Activated B cell treated with CpG ODN at 0.5 μM for 24 hours (primary cell): ENCODE measurements around the gene HKDC1. TPM values are rescaled to one million over a fixed set of nuclear protein-coding genes. Genes with fewer than 3 reads are reported as not detected.
"Not testable (repeated sequence)": the region's sequence is repeated elsewhere in the genome, so short reads cannot be mapped to it uniquely, and the experiment has no call there.

Experiments used
- ATAC-seq: fragments of 200-7000 bp; cut with Tn5 transposase; one replicate; pipeline ENCODE4 v1.10.0; 2021; ENCODE audit warnings: low read depth, mild to moderate bottlenecking, moderate library complexity
- CTCF ChIA-PET: fragments of 350-600 bp; sonication (Branson Sonifier 250); formaldehyde crosslinking; loops from one replicate; lab custom pipeline; 2021; ENCODE audit warnings: antibody characterized with exemption; lab: Charles Lee
- POLR2A ChIA-PET: fragments of 350-600 bp; sonication (Branson Sonifier 250); formaldehyde crosslinking; loops from one replicate; lab custom pipeline; 2021; ENCODE audit warnings: antibody characterized with exemption; lab: Charles Lee
- DNase-seq: peaks from one replicate; pipeline ENCODE4 v3.0.0; 2022
- H3K27ac Mint-ChIP-seq: one replicate; pipeline ENCODE4 v1.8.0; 2020; ENCODE audit warnings: mixed read lengths
- H3K27me3 Mint-ChIP-seq: one replicate; pipeline ENCODE4 v1.8.0; 2021; ENCODE audit warnings: mixed read lengths
- H3K36me3 Mint-ChIP-seq: one replicate; pipeline ENCODE4 v1.8.0; 2021; ENCODE audit warnings: low read depth, mixed read lengths
- H3K4me1 Mint-ChIP-seq: one replicate; pipeline ENCODE4 v1.8.0; 2021; ENCODE audit warnings: mixed read lengths
- H3K4me3 Mint-ChIP-seq: one replicate; pipeline ENCODE4 v1.8.0; 2020; ENCODE audit warnings: mild to moderate bottlenecking, mixed read lengths
- H3K9me3 Mint-ChIP-seq: one replicate; pipeline ENCODE4 v1.8.0; 2020; ENCODE audit warnings: mixed read lengths
- CTCF ChIP-seq: fragments of 200-600 bp; IDR thresholded peaks from one replicate; pipeline ENCODE4 v1.8.0; 2022; ENCODE audit warnings: antibody characterized with exemption, mild to moderate bottlenecking
- intact Hi-C: fragments of 100-400 bp; cut with micrococcal nuclease; formaldehyde crosslinking; loops from one replicate; pipeline ENCODE4 v1.15.1; 2024
- total RNA-seq: library from RNA; stranded (reverse); gene quantifications from 2 replicates; pipeline ENCODE4 v1.2.3, GENCODE V29; 2022

Gene HKDC1
- not detected in 2 replicates for total RNA-seq

- peaks cover 21% of the 10 kb centered on the region for H3K4me1 Mint-ChIP-seq
These were observed at the start of gene HKDC1 for GRCh38 chr10:69220041-69220451. Gene HKDC1, plus strand, starts transcription at chr10:69220332. Its CDS starts 104 bp downstream, at chr10:69220436.

GRCh38 chr10:69172241-69172982, 47.7 kb upstream of the HKDC1 start:
- peaks cover 40% of the 10 kb centered on the region for H3K36me3 Mint-ChIP-seq
- intact Hi-C loops = no loop called here
- CTCF ChIA-PET = no interaction called here
- no peak for TF ChIP-seq CTCF
- peaks cover 7% of the 10 kb centered on the region for H3K4me1 Mint-ChIP-seq
- H3K9me3 Mint-ChIP-seq = no peaks in the 10 kb centered on the region
- ATAC-seq (no peak), DNase-seq (no peak)
- POLR2A ChIA-PET = no interaction called here
- H3K27me3 Mint-ChIP-seq = no peaks in the 10 kb centered on the region
- no peak overlapping the region for H3K4me3 Mint-ChIP-seq
- peak overlapping the region; percentile 4 for H3K27ac Mint-ChIP-seq

More at GRCh38 chr10:69220041-69220451, at the start of gene HKDC1:
- no peaks in the 10 kb centered on the region for H3K9me3 Mint-ChIP-seq
- H3K36me3 Mint-ChIP-seq = no peaks in the 10 kb centered on the region
- ChIA-PET POLR2A (interaction anchor here (1.1 kb wide), 1 partner anchor 9 kb away, joined by 3 read pairs; no protein-coding TSS in a partner anchor), CTCF (interaction anchor here (0.9 kb wide), 1 partner anchor 8 kb away, joined by 4 read pairs; no protein-coding TSS in a partner anchor)
- no peak for DNase-seq
- peaks cover 2% of the 10 kb centered on the region for H3K27me3 Mint-ChIP-seq
- intact Hi-C loops = no loop called here
- no peak for ATAC-seq
- H3K27ac Mint-ChIP-seq = no peak within 1 kb of the TSS
- no peak within 1 kb of the TSS for H3K4me3 Mint-ChIP-seq
- no peak for TF ChIP-seq CTCF

DNA sequence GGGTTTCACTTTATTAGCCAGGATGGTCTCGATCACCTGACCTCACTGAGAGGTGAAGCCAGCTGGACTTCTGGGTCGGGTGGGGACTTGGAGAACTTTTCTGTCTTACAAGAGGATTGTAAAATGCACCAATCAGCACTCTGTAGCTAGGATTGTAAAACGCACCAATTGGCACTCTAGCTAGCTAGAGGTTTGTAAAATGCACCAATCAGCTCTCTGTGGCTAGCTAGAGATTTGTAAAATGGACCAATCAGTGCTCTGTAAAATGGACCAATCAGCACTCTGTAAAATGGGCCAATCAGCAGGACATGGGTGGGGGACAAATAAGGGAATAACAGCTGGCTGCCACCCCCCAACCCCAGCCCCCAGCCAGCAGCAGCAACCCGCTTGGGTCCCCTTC, 44.8 kb upstream of the HKDC1 start:
- peaks cover 20% of the 10 kb centered on the region for H3K4me1 Mint-ChIP-seq
- H3K27me3 Mint-ChIP-seq, H3K4me3 Mint-ChIP-seq, ATAC-seq, H3K9me3 Mint-ChIP-seq, CTCF ChIA-PET, intact Hi-C loops, DNase-seq, H3K27ac Mint-ChIP-seq: not testable (repeated sequence)
- POLR2A ChIA-PET = interaction anchor here (1.2 kb wide), 1 partner anchor 8 kb away, joined by 4 read pairs; no protein-coding TSS in a partner anchor
- H3K36me3 Mint-ChIP-seq = peaks cover 28% of the 10 kb centered on the region

- POLR2A ChIA-PET = no interaction called here
- Mint-ChIP-seq H3K4me1 (peaks cover 33% of the 10 kb centered on the region), H3K4me3 (no peak overlapping the region), H3K27ac (no peak overlapping the region), H3K36me3 (peaks cover 20% of the 10 kb centered on the region), H3K27me3 (no peaks in the 10 kb centered on the region), H3K9me3 (no peaks in the 10 kb centered on the region)
- intact Hi-C loops = no loop called here
- TF ChIP-seq CTCF = no peak
- CTCF ChIA-PET = no interaction called here
- DNase-seq = no peak
- ATAC-seq = no peak
These were observed 43.3 kb upstream of the HKDC1 start for GRCh38 chr10:69176823-69177222.

GRCh38 chr10:69179089-69179742, 40.9 kb upstream of the HKDC1 start:
- Mint-ChIP-seq H3K4me3 (peak overlapping the region; percentile 95), H3K9me3 (no peaks in the 10 kb centered on the region), H3K36me3 (peaks cover 28% of the 10 kb centered on the region), H3K4me1 (peaks cover 37% of the 10 kb centered on the region), H3K27ac (peak overlapping the region; percentile 100), H3K27me3 (no peaks in the 10 kb centered on the region)
- DNase-seq (peak; percentile 23), ATAC-seq (peak; percentile 14)
- ChIA-PET CTCF (no interaction called here), POLR2A (interaction anchor here (0.5 to 1.9 kb wide), 12 partner anchors 9 to 1221 kb away, joined by 3 to 12 read pairs (median 4); partner anchors contain the start of genes DDX21, RUFY2 and SRGN)
- intact Hi-C loops = loop anchor here (1.0 kb wide), 1 partner anchor 223 kb away; the partner anchor contains the start of gene DDX21
- TF ChIP-seq CTCF = no peak
